SK-N-SH treated with all-trans-retinoic acid at 6 μM for 48 hours (cell line): Measurements from ENCODE around the gene IQCC.

Experiments
- ARNTL ChIP-seq: fragments of 450-650 bp; formaldehyde crosslinking; IDR thresholded peaks from 2 replicates; pipeline ENCODE4 v1.5.0; 2020; ENCODE audit warnings: low read depth, mild to moderate bottlenecking, moderate library complexity, borderline replicate concordance
- CSDC2 ChIP-seq: fragments of 250-450 bp; sonication (Bioruptor Pico); IDR thresholded peaks from 2 replicates; pipeline ENCODE4 v1.5.0; 2020; ENCODE audit warnings: mild to moderate bottlenecking, moderate library complexity
- GLIS3 ChIP-seq: fragments of 250-450 bp; sonication (Bioruptor Pico); IDR thresholded peaks from 2 replicates; pipeline ENCODE4 v1.5.0; 2020; ENCODE audit warnings: mild to moderate bottlenecking, moderate library complexity
- OSR1 ChIP-seq: fragments of 250-450 bp; sonication (Bioruptor Pico); IDR thresholded peaks from 2 replicates; pipeline ENCODE4 v1.8.0; 2022; ENCODE audit warnings: moderate library complexity, mild to moderate bottlenecking, inconsistent platforms
- SNAI2 ChIP-seq: fragments of 250-450 bp; sonication (Bioruptor Pico); IDR thresholded peaks from 2 replicates; pipeline ENCODE4 v1.5.0; 2020; ENCODE audit warnings: mild to moderate bottlenecking, moderate library complexity
- ZNF70 ChIP-seq: fragments of 450-650 bp; formaldehyde crosslinking; IDR thresholded peaks from 2 replicates; pipeline ENCODE4 v1.5.0; 2020; ENCODE audit warnings: mild to moderate bottlenecking, moderate library complexity

GRCh38 chr1:32170991-32171390 lies 34.5 kb upstream of the IQCC start:
- no peak for TF ChIP-seq ARNTL
- no peak for TF ChIP-seq SNAI2 (CRISPR knock-in tag)
- TF ChIP-seq GLIS3 (CRISPR knock-in tag): no peak
- no peak for TF ChIP-seq CSDC2 (CRISPR knock-in tag)
- no peak for TF ChIP-seq OSR1 (CRISPR knock-in tag)
- TF ChIP-seq ZNF70 (CRISPR knock-in tag): no peak
